Measurements from ENCODE around the gene VAC14.
"Not testable (repeated sequence)": the region's sequence is repeated elsewhere in the genome, so short reads cannot be mapped to it uniquely, and the experiment has no call there.

Gene VAC14

GRCh38 chr16:70800781-70801480 is at the start of gene VAC14:
VAC14 (minus strand) TSS chr16:70801158; CDS start chr16:70800900, 258 bp downstream.
- in situ Hi-C loops (cut with HindIII; ENCODE audit: low sequenced_read_pairs), result no loop called here

GRCh38 chr16:70823498-70824118 is 22.6 kb upstream of the VAC14 start:
- in situ Hi-C loops (cut with HindIII; ENCODE audit: low sequenced_read_pairs), result not testable (repeated sequence)

GRCh38 chr16:70822734-70823133 is 21.8 kb upstream of the VAC14 start:
- in situ Hi-C loops (cut with HindIII; ENCODE audit: low sequenced_read_pairs), result not testable (repeated sequence)

- in situ Hi-C loops (cut with HindIII; ENCODE audit: low sequenced_read_pairs), result not testable (repeated sequence)
These were observed 17.1 kb upstream of the VAC14 start for GRCh38 chr16:70818088-70818487.

GRCh38 chr16:70809392-70810060 is 8.6 kb upstream of the VAC14 start:
- in situ Hi-C loops (cut with HindIII; ENCODE audit: low sequenced_read_pairs), result no loop called here

- in situ Hi-C loops (cut with HindIII; ENCODE audit: low sequenced_read_pairs), result no loop called here
These were observed 7.4 kb upstream of the VAC14 start for GRCh38 chr16:70808371-70808770.

- in situ Hi-C loops (cut with HindIII; ENCODE audit: low sequenced_read_pairs), result no loop called here
These were observed 4.8 kb upstream of the VAC14 start for GRCh38 chr16:70805787-70806186.

GRCh38 chr16:70805380-70805779 is 4.4 kb upstream of the VAC14 start:
- in situ Hi-C loops (cut with HindIII; ENCODE audit: low sequenced_read_pairs), result no loop called here

- in situ Hi-C loops (cut with HindIII; ENCODE audit: low sequenced_read_pairs), result no loop called here
These were observed 3.8 kb upstream of the VAC14 start for GRCh38 chr16:70804734-70805169.

GRCh38 chr16:70804153-70804733 is 3.3 kb upstream of the VAC14 start:
- in situ Hi-C loops (cut with HindIII; ENCODE audit: low sequenced_read_pairs), result no loop called here

GRCh38 chr16:70803319-70803718 is 2.4 kb upstream of the VAC14 start:
- in situ Hi-C loops (cut with HindIII; ENCODE audit: low sequenced_read_pairs), result no loop called here

- in situ Hi-C loops (cut with HindIII; ENCODE audit: low sequenced_read_pairs), result no loop called here
These were observed 653 bp upstream of the VAC14 start for GRCh38 chr16:70801611-70802010.

- in situ Hi-C loops (cut with HindIII; ENCODE audit: low sequenced_read_pairs), result no loop called here
These were observed 647 bp downstream of the VAC14 start for GRCh38 chr16:70800311-70800710.

- in situ Hi-C loops (cut with HindIII; ENCODE audit: low sequenced_read_pairs), result no loop called here
These were observed 4.7 kb downstream of the VAC14 start for GRCh38 chr16:70796301-70796700.

- in situ Hi-C loops (cut with HindIII; ENCODE audit: low sequenced_read_pairs), result no loop called here
These were observed 5.6 kb downstream of the VAC14 start for GRCh38 chr16:70795296-70795912.

GRCh38 chr16:70793851-70794502 is 7.0 kb downstream of the VAC14 start:
- in situ Hi-C loops (cut with HindIII; ENCODE audit: low sequenced_read_pairs), result no loop called here

- in situ Hi-C loops (cut with HindIII; ENCODE audit: low sequenced_read_pairs), result no loop called here
These were observed 10.1 kb downstream of the VAC14 start for GRCh38 chr16:70790815-70791214.

- in situ Hi-C loops (cut with HindIII; ENCODE audit: low sequenced_read_pairs), result no loop called here
These were observed 11.1 kb downstream of the VAC14 start for GRCh38 chr16:70789595-70790447.

- in situ Hi-C loops (cut with HindIII; ENCODE audit: low sequenced_read_pairs), result no loop called here
These were observed 12.0 kb downstream of the VAC14 start for GRCh38 chr16:70788668-70789594.
